GM11168 (cell line): ENCODE results near the gene PRSS12.

ENCODE experiments used
- in situ Hi-C: fragments of 300-500 bp; cut with MboI; formaldehyde crosslinking; loops from one replicate; pipeline ENCODE4 v1.12.0; 2022; ENCODE audit warnings: low sequenced_read_pairs; ENCODE audit not compliant: unreplicated experiment

The PRSS12 gene

GRCh38 chr4:118357601-118358000 lies 4.8 kb upstream of the PRSS12 start:
- in situ Hi-C loops = no loop called here

- in situ Hi-C loops = no loop called here
Observed at GRCh38 chr4:118356731-118357130, 3.9 kb upstream of the PRSS12 start.

GRCh38 chr4:118356111-118356510 lies 3.3 kb upstream of the PRSS12 start:
- in situ Hi-C loops = no loop called here

GRCh38 chr4:118354913-118355312 lies 2.1 kb upstream of the PRSS12 start:
- in situ Hi-C loops = no loop called here

- in situ Hi-C loops = no loop called here
Observed at GRCh38 chr4:118353534-118354030, 779 bp upstream of the PRSS12 start.

GRCh38 chr4:118351851-118352827 lies 664 bp downstream of the PRSS12 start:
- in situ Hi-C loops = no loop called here

- in situ Hi-C loops = no loop called here
Observed at GRCh38 chr4:118350961-118351360, 1.8 kb downstream of the PRSS12 start.

GRCh38 chr4:118348886-118349285 lies 3.9 kb downstream of the PRSS12 start:
- in situ Hi-C loops = no loop called here

- in situ Hi-C loops = no loop called here
Observed at GRCh38 chr4:118346495-118346894, 6.3 kb downstream of the PRSS12 start.

GRCh38 chr4:118345813-118346212 lies 7.0 kb downstream of the PRSS12 start:
- in situ Hi-C loops = no loop called here

- in situ Hi-C loops = no loop called here
Observed at GRCh38 chr4:118344801-118345200, 8.0 kb downstream of the PRSS12 start.

- in situ Hi-C loops = no loop called here
Observed at GRCh38 chr4:118343501-118343900, 9.3 kb downstream of the PRSS12 start.

- in situ Hi-C loops = no loop called here
Observed at GRCh38 chr4:118340109-118340508, 12.7 kb downstream of the PRSS12 start.

GRCh38 chr4:118338981-118339765 lies 13.6 kb downstream of the PRSS12 start:
- in situ Hi-C loops = no loop called here

- in situ Hi-C loops = no loop called here
Observed at GRCh38 chr4:118338518-118338917, 14.3 kb downstream of the PRSS12 start.

- in situ Hi-C loops = no loop called here
Observed at GRCh38 chr4:118337954-118338353, 14.8 kb downstream of the PRSS12 start.

- in situ Hi-C loops = no loop called here
Observed at GRCh38 chr4:118335774-118336173, 17.0 kb downstream of the PRSS12 start.

GRCh38 chr4:118335324-118335723 lies 17.5 kb downstream of the PRSS12 start:
- in situ Hi-C loops = no loop called here

GRCh38 chr4:118331352-118331751 lies 21.5 kb downstream of the PRSS12 start:
- in situ Hi-C loops = no loop called here

- in situ Hi-C loops = no loop called here
Observed at GRCh38 chr4:118329849-118330248, 23.0 kb downstream of the PRSS12 start.
